GM19468 (cell line): ENCODE measurements around the gene PDX1.
"Not testable (repeated sequence)": the region's sequence is repeated elsewhere in the genome, so short reads cannot be mapped to it uniquely, and the experiment has no call there.

Experiments
- ATAC-seq: cut with Tn5 transposase; IDR thresholded peaks from one replicate; pipeline ENCODE4 v1.9.1; 2021; ENCODE audit warnings: mild to moderate bottlenecking, moderate library complexity, moderate number of reproducible peaks; ENCODE audit not compliant: unreplicated experiment; ENCODE audit errors: extremely low read depth

PDX1 gene

DNA sequence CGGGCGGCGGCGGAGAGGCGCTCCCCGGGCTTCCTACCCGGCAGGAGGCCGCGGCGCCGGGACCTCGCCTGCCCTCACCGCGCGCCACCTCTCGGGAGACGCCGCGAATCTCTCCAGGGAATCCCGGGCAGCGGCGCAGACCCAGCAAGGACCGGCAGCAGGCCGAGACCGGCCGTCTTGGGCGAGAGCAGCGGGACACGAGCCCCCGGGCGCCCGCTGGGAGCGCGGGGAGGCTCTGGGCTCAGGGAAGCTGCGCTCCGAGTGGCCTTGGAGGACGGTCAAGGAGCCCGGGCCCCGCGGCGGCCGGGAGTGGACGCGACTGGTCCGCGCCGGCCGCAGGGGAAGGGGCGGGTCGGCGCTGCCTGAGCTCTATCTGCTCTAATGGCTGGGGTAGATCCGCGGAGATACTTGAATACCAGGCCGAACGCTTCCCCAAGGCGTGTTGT, 34.6 kb downstream of the PDX1 start:
- ATAC-seq = no peak

DNA sequence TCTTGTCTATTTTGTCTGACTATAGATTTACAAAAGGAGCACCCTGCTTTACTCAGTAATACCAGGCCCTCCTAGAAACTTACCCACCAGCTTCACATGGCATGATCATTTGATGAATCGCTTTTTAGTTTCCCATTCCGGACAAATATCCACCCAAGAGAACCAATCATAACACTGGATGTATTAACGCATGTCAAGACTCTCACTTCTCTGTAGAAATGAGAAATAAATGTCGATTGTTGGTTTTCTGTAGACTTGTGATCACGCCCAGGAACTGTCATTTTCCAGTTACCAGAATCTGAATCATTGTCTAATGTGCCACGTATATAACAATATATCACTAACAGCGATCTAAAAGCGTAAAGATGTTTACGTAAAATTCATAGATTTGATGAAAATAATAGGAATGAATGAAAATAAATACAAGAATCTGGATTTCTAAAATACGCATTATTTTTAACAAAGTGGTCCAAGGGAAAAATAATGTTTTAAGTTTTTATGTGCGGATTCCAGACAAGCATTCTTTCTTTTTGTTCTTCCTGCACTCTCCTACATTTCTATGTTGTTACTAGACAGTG, 35.3 kb downstream of the PDX1 start:
- no peak for ATAC-seq

DNA sequence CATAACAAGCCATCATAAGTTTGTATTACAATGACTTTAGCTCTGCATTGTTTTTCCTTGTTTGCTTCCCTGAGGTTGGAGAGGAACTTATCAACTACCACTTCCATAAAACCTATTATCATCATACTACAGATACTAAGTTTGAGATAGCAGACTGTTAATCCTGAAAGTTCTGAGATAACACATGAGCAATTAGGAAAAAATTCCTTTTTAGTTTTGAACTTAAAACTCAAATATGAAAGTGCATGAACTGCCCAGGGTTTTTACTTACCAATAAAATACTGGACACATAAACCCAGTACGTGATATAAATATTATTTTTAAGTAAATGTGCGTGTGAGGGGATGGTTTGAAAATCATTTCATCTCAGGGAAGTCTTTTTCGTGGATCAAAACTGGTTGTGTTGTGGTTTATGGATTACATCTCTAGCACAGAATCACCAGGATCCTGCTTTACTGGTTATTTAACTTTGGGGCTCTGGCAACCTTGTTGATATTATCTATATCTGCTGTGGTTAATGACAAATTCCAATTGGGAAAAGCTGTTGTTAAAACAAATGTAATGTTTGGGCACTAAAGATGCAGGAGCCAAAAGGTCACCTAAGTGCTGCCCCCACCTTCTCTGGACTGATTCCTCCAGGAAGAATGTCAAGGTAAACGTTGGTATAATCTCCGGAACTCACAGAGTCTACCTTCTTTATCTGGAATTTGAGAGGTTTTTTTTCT, 36.9 kb downstream of the PDX1 start:
- ATAC-seq = no peak

DNA sequence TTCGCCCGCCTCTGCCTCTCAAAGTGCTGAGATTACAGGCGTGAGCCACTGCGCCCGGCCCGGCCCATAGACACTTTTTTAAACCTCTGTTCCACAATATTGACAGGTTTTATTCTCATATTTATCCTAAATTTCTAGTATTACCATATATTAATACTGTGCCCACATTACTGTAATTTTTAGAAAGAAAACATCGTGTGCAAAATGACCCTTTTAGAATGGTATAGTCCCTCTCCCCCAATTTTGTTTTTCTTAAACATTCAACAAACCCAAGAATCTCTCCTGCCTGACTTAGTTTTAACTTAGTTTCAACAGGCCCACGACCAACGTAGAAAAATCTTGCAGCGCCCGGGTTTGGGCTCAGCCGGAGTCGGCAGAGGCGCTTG, 40.2 kb downstream of the PDX1 start:
- no peak for ATAC-seq

DNA sequence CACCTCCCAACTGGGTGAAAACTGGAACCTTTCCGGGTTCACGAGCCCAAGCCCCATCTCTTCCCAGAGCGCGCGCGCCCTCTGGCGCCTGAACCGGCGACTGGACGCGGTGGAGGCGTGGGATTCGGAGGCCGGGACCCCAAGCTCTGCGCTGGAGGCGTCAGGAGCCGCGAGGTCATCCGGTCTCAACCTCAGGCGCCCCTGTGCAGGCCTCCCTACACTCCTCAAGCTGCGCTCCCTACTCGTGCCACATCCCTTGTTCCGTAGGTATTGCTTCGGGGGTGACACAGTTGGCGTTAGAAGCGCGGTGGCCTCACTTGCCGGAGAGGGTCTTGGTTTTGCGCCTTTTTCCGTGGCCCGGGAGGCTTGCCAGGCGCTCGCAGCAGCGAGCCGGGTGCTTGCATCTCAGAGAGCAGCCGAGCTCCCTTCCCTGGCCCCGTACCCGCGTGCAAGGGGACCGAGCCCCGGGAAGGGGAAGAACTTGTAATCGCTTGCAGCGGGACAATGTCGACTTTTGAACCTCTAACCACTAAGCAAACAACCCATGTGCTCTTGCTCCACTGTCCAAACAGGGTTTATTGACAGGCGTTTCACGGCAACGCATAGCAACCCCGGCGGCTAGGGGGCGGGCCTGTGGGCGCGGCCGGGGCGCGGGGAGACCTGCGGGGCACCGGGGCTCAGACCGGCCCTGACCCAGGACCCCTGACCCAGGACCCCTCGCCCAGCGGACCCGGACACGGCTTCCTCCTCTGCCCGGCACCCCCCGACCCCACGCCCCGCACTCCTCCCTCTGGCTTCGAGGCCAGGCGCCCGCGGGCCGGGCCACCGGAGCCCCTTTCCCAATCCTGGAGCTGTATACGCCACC, 40.8 kb downstream of the PDX1 start:
- no peak for ATAC-seq

DNA sequence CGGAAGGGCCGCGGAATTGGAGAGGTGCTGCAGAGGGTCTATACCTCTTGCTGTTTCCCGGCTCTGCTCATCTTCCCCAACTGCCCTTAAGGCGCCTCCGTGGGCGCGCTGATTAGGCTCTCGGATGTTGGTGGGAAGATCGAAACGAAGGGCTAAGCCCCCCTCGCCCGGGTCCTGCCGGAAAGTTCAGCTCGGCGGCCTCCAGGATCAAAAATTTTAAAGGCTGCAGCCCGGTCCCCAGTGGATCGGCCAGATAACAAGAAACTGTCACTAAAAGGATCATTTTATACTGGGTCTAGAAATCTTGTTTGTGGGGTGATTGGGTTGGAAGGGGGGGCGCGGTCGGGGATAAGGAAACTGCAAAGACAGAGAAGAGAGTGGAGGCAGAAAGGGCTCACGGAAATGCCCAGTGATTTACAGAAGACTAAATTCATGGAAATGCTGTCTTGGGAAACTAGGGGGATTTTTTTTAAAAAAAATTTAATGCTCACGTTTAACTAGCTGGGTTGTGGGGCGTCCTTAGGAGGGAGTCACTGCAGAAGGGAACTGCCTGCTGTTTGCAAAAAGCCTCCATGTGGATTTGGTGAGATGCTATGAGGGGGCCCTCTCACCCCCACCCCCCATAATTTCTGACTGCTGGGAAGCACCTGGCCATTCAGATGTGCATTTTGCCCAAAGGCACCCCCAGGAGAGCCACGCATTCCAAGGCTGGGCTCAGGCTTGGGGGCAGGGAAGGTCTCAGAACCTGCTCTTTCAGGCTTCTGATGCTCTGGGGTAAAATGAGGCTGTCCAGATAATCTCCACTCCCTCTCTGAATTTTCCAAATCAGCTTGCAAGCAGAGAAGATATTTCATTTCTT, 41.7 kb downstream of the PDX1 start:
- no peak for ATAC-seq

DNA sequence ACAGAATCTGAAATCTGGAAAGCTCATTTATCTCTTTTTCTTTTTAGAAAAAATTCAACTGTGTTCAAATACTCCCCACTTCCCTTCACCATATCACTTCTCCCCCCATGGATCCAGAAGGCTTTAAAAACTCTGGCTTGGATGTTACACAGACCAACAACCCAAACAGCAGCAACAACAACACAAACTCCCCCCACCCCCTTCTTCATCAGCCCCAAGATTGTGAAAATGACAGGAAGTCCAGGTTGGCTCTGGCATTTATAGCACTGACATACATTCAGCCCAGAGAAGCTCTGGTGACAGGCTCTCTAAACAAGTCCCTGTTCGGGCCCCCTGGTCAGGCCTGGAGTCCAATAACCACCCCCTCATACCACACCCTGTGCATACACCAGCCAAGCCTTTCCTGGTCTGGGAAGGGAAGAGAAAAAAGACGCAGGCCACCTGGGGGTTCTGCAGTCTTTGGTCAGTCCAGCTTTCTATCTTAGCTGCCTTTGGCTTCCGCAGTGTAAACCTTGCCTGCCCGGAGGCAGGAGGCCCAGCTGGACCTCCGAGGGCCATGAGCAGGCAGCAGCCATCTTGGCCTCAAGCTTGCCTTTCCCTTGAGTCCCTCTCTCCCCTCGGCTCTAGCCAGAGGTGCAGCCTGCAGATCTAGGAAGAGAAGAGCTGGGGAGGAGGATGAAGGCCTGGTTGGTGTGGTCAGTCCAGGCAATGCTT, 42.5 kb downstream of the PDX1 start:
- ATAC-seq = no peak

DNA sequence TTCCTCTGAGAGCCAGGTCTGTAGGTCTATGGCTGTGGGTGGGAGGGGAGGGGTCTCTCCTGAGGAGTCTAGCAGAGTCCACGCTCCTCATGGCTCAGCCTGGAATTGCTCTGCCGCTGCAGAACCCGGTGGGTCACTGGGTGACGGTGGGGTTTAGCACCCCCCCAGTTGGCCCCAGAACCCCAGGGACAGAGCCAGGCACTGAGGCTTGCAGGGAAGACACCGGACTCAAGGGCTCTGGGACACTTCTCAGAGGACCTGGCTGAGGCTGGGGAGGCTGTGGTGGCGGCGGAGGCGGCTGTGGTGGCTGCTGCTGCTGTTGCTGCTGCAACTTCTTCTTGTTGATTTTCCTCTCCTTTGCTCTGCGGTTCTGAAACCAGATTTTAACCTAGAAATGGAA, 43.2 kb downstream of the PDX1 start:
- no peak for ATAC-seq

DNA sequence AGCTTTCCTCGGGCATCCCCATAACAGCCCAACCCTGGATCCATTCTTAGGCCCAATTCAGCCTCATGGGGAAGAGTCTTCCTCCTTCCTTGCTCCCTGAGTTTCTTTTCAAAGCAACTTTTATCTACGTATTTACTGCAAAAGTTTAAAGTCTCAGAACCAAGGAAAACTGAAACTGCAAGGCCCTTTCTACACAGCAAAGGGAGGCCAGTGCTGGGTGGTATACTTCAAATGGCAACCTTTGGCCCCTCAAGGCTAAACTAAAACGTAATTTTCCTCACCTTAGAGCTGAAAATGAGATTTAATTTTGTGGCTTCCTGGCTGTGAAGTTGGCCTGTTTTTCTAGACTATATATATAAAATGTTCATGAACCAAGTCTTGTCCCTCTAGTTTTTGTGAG, 43.7 kb downstream of the PDX1 start:
- no peak for ATAC-seq

DNA sequence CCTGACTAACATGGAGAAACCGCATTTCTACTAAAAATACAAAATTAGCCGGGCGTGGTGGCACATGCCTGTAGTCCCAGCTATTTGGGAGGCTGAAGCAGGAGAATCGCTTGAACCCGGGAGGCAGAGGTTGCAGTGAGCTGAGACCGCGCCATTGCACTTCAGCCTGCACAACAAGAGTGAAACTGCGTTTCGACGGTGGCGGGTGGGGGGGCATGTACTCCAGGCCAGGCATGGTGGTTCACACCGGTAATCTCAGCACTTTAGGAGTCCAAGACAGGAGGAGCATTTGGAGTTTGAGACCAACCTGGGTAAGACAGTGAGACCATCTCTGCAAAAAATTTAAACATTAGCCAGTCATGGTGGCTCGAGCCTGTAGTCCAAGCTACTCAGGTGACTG, 44.4 kb downstream of the PDX1 start:
- not testable (repeated sequence) for ATAC-seq

DNA sequence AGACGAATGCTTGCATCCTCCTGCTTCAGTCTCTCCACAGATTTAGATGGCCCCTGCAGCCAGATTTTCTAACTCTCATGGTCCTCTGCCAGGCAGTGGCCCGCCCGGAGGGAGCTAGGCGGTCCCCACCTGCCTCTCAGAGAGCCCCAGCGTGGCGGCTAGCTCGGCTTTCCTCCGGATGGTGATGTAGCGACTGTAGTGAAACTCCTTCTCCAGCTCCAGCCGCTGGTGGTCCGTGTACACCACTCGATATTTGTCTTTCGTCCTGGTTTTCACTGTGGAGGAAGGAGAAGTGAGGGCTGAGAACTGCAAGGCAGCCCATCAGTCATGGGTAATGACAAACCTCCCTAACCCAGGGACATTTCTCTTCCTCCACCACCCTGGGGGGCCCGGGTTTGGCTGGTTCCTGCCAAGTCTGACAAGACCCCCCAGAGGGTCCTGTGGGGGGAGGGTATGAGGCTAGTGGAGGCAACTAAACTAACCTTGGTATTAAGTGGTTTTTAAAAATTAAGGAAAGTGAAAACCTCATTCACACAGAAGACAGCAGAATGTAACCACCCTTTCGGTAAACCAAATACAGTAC, 45.0 kb downstream of the PDX1 start:
- ATAC-seq = no peak

DNA sequence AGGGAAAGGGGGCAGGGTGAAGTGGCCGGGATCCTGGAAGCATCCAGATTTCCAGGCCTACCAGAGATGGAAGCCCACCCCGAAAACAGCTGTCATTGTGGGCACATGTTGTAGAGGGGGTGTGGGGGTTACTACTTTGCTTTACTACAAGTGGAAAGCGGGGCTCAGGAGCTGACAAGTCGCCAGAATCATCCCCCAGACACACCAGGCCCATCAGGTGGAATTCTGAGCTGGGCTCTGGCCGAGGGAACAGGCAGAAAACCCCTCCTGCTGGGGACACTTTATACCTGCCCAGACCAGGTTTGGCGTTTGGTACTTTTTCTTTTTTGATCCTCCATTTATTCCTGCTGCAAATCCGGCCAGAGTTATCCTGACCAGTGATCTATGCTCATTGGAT, 45.5 kb downstream of the PDX1 start:
- no peak for ATAC-seq

DNA sequence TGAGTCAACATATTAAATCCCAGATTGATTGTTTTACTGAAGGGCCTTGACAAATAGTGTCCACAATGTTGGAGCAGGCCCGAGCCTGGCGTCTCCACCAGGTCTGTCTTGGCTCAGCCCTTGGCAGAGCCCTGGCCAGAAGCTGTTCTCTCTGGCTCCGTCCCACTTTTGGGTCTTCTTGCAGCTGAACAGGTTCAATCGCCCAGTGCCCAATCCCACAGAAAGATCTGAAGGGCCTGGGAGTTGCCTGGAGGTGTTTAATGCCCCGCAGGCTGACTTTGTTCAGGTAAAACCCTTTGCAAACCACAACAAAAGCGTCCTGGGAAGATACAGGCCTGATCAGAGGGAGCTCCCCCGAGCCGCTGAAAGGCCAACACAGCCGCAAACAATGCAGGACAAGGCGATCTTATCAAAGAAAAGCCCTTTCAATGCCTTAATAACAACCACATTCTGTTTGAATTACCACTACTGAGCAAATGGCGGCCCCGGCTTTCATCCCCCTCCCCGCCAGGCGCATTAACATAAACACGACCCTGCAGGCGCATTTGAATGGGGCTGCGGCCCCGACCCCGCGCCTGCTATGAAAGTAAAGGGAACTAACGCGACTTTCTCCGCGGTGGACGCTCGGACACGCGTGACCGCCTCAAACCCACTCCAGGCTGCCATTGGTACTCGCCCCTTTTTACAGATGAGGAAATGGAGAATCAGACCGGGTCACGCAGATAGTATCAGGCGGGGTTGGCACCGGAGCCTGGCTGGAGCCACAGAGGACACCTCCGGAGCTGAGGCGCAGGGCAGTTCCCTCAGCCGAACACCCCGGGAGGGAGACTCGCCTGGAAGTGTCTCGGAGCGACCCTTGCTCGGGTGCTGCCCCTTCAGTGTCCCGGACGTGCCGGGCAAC, 46.2 kb downstream of the PDX1 start:
- no peak for ATAC-seq

DNA sequence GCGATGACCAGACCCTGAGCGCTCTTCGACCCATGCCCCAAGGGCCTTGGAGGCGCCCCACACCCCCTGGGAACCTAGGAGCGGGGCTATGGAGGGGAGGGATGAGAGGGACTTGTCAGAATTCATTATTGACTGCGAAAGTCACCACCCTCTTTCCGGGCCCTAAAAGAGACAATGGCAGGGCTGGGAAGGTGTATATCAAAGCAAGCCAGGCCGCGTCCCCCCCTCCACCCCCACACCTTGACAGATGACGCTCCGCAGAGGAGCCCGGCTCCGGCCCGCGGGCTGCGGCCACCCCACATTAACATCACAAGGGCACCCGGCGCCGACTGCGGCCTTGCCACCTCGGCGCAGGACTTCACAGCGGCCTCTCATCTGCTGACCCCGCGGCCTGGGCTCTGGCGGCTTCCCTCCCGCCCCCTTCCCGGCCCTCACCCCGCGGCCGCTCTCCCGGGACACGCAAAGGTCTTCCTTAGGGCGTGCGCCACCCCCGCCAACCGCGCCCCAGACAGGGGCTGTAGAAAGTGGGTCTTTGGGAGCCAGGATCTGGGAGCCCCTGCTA, 46.9 kb downstream of the PDX1 start:
- no peak for ATAC-seq

DNA sequence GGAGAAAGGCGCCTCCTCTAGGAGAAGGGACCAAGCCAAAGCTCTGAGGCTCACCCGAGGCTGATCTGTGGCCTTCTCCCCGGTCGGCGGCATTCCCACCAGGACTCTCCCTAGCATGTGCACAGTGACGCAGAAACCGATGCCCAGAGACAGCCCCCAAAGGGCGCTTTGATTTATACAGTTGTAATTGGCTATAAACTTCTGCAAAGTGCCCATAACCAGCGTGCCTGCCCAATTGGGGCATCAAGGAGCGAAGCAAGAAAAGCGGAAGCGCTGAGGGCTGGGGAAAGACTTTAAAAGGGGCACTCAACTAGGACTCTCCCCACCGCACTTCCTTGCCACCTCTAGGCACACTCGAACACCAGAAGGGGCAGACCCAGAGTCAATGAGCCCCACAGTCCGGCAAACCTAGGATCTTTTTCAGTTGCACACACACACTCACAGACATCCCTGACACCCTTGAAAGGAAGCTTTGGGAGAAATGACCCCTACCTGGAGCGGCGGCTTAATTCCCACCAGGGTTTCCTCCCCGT, 47.5 kb downstream of the PDX1 start:
- ATAC-seq = no peak

DNA sequence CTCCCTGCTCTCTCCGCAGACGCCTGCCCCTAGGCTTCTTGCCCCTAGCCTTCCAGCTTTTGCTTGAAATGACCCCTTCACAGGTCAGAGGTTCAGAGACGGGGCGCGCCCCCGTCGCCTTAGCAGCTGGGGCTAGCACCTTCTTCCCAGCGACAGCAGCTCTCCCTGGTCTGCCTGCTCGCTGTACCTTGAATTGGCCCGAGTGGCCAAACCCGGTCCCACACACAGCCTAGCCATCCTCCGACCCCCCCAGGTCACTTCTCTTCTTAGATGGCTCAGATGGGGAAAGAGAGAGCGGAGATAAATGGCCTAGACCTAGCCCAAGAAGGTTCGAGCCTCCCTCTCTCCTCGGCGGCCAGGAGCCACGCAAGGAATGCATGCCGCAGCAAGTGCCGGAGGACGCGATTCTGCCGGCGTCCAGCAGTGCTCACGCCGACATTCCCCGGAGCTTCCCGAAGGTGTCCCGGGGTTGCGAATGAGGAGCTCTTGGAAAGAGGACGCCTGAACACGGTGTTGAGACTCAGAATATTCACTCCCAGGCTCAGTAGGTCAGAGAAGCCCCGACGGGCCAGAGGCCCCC, 48.0 kb downstream of the PDX1 start:
- no peak for ATAC-seq

DNA sequence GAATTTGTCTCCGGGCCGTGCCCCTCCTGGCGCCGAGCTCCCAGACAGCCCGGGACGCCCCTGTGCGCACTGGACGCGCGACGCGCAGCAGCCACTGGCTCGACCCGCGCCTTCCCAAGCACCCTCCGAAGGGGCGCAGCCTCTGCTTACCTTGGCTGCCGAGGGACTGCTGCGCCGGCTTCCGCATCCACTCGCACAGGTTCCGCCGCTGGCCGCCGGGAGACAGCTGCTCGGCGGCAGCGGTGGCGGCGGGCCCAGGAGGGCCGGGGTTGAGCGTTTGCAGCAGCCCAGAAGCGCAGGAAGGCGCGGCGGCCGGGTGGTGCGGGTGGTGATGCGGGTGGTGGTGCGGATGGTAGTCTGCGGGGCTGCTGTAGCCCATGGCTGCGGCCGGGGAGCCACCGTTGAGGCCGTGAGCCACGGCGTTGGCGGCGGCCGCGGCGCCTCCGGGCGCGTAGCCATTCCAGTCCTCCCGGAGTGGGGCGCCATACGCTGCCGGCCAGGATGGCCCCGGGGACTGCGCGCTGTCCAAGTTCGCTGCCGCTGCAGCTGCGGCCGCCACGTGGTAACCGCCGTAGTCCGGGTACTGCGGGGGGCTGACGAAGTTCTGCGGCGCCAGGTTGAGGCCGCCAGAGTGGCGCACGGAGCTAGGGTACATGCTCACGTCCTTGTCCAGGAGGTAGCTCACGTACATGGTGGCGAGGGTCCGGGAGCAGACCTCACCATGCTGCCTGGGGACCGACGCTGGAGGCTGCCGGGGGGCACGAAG, 48.7 kb downstream of the PDX1 start:
- ATAC-seq = no peak
